ENCODE results near the gene MT4.
A peak's percentile ranks its signal among the peaks of the same experiment; 100 is the strongest.

The MT4 gene

GRCh38 chr16:56607675-56608042 lies 42.8 kb downstream of the MT4 start:
- POLR2A ChIA-PET = no interaction called here
- peaks cover 0 to 4% (median 0%) of the 10 kb centered on the region in 5 experiments for H3K27me3 ChIP-seq (replicated peaks in 2 of 5; ENCODE audit: control insufficient read depth in 4 of 5, insufficient read depth in 5 of 5, low read length in 4 of 5)
- peaks cover 7 to 36% (median 33%) of the 10 kb centered on the region in 4 experiments for H3K4me1 ChIP-seq (ENCODE audit: control extremely low read depth in 1 of 4, control insufficient read depth in 4 of 4, insufficient read depth in 4 of 4, low read length in 3 of 4)
- no peaks in the 10 kb centered on the region for H3K36me3 ChIP-seq (ENCODE audit: control insufficient read depth in 4 of 4, insufficient read depth in 4 of 4, low read length in 3 of 4)
- peak overlapping the region in 4 of 7 experiments; percentile 78 to 94 (median 82) for H3K4me3 ChIP-seq (ENCODE audit: control insufficient read depth in 1 of 7, extremely low read depth in 1 of 7, insufficient read depth in 4 of 7, low read depth in 2 of 7, low read length in 6 of 7)
- peak overlapping the region in 1 of 2 experiments; percentile 50 for H3K27ac ChIP-seq (ENCODE audit: insufficient read depth in 1 of 2, low read depth in 1 of 2, low read length in 2 of 2, poor library complexity in 1 of 2, severe bottlenecking in 2 of 2)
- CTCF ChIA-PET = interaction anchor here (1.2 to 7.7 kb wide), 6 partner anchors 15 to 94 kb away, joined by 3 to 41 read pairs (median 4); no protein-coding TSS in a partner anchor
- H3K9me3 ChIP-seq (ENCODE audit: control extremely low read depth in 1 of 5, control insufficient read depth in 4 of 5, insufficient read depth in 2 of 5, low read depth in 1 of 5, low read length in 4 of 5) = no peaks in the 10 kb centered on the region
- no peak for DNase-seq
- WGBS (ENCODE audit: insufficient coverage) = no CpG with 5 or more reads among the region's 2 CpGs

GRCh38 chr16:56608043-56608875 lies 43.4 kb downstream of the MT4 start, which contains the start of gene MT2A:
Gene MT2A (plus strand): TSS chr16:56608584. CDS start chr16:56608656, 72 bp downstream.
- POLR2A ChIA-PET = interaction anchor here (0.7 kb wide), 1 partner anchor 20 kb away, joined by 3 read pairs; no protein-coding TSS in a partner anchor
- H3K9me3 ChIP-seq (ENCODE audit: control extremely low read depth in 1 of 5, control insufficient read depth in 4 of 5, insufficient read depth in 2 of 5, low read depth in 1 of 5, low read length in 4 of 5) = no peaks in the 10 kb centered on the region
- peak; percentile 94 to 96 (median 95) for DNase-seq
- H3K4me3 ChIP-seq (ENCODE audit: control insufficient read depth in 1 of 7, extremely low read depth in 1 of 7, insufficient read depth in 4 of 7, low read depth in 2 of 7, low read length in 6 of 7) = peak within 1 kb of the TSS; percentile 43 to 94 (median 80)
- WGBS (ENCODE audit: insufficient coverage) = 9% methylated on average over 46 of the region's 62 CpGs
- H3K4me1 ChIP-seq (ENCODE audit: control extremely low read depth in 1 of 4, control insufficient read depth in 4 of 4, insufficient read depth in 4 of 4, low read length in 3 of 4) = peaks cover 7 to 36% (median 33%) of the 10 kb centered on the region in 4 experiments
- peaks cover 0 to 4% (median 0%) of the 10 kb centered on the region in 5 experiments for H3K27me3 ChIP-seq (replicated peaks in 2 of 5; ENCODE audit: control insufficient read depth in 4 of 5, insufficient read depth in 5 of 5, low read length in 4 of 5)
- H3K27ac ChIP-seq (ENCODE audit: insufficient read depth in 1 of 2, low read depth in 1 of 2, low read length in 2 of 2, poor library complexity in 1 of 2, severe bottlenecking in 2 of 2) = peak within 1 kb of the TSS in 1 of 2 experiments; percentile 70
- H3K36me3 ChIP-seq (ENCODE audit: control insufficient read depth in 4 of 4, insufficient read depth in 4 of 4, low read length in 3 of 4) = no peaks in the 10 kb centered on the region
- CTCF ChIA-PET = interaction anchor here (0.6 to 7.7 kb wide), 6 partner anchors 20 to 94 kb away, joined by 3 to 41 read pairs (median 4); no protein-coding TSS in a partner anchor

GRCh38 chr16:56608876-56609462 lies 44.1 kb downstream of the MT4 start:
- Histone ChIP-seq H3K9me3 (ENCODE audit: control extremely low read depth in 1 of 5, control insufficient read depth in 4 of 5, insufficient read depth in 2 of 5, low read depth in 1 of 5, low read length in 4 of 5) (no peaks in the 10 kb centered on the region), H3K27me3 (replicated peaks in 2 of 5; ENCODE audit: control insufficient read depth in 4 of 5, insufficient read depth in 5 of 5, low read length in 4 of 5) (peaks cover 0 to 4% (median 0%) of the 10 kb centered on the region in 5 experiments), H3K27ac (ENCODE audit: insufficient read depth in 1 of 2, low read depth in 1 of 2, low read length in 2 of 2, poor library complexity in 1 of 2, severe bottlenecking in 2 of 2) (peak overlapping the region in 1 of 2 experiments; percentile 70), H3K36me3 (ENCODE audit: control insufficient read depth in 4 of 4, insufficient read depth in 4 of 4, low read length in 3 of 4) (no peaks in the 10 kb centered on the region), H3K4me3 (ENCODE audit: control insufficient read depth in 1 of 7, extremely low read depth in 1 of 7, insufficient read depth in 4 of 7, low read depth in 2 of 7, low read length in 6 of 7) (peak overlapping the region; percentile 43 to 94 (median 80)), H3K4me1 (ENCODE audit: control extremely low read depth in 1 of 4, control insufficient read depth in 4 of 4, insufficient read depth in 4 of 4, low read length in 3 of 4) (peaks cover 7 to 36% (median 33%) of the 10 kb centered on the region in 4 experiments)
- ChIA-PET POLR2A (interaction anchor here (0.7 kb wide), 1 partner anchor 21 kb away, joined by 3 read pairs; no protein-coding TSS in a partner anchor), CTCF (interaction anchor here (1.0 to 7.7 kb wide), 5 partner anchors 15 to 93 kb away, joined by 3 to 41 read pairs (median 5); no protein-coding TSS in a partner anchor)
- no peak for DNase-seq
- under 1% methylated on average over 18 of the region's 21 CpGs for WGBS (ENCODE audit: insufficient coverage)

- H3K36me3 ChIP-seq (ENCODE audit: control insufficient read depth in 4 of 4, insufficient read depth in 4 of 4, low read length in 3 of 4) = no peaks in the 10 kb centered on the region
- peaks cover 0 to 4% (median 0%) of the 10 kb centered on the region in 5 experiments for H3K27me3 ChIP-seq (replicated peaks in 2 of 5; ENCODE audit: control insufficient read depth in 4 of 5, insufficient read depth in 5 of 5, low read length in 4 of 5)
- 0% methylated on average over 2 of the region's 6 CpGs for WGBS (ENCODE audit: insufficient coverage)
- H3K27ac ChIP-seq (ENCODE audit: insufficient read depth in 1 of 2, low read depth in 1 of 2, low read length in 2 of 2, poor library complexity in 1 of 2, severe bottlenecking in 2 of 2) = peak overlapping the region in 1 of 2 experiments; percentile 70
- peaks cover 7 to 36% (median 33%) of the 10 kb centered on the region in 4 experiments for H3K4me1 ChIP-seq (ENCODE audit: control extremely low read depth in 1 of 4, control insufficient read depth in 4 of 4, insufficient read depth in 4 of 4, low read length in 3 of 4)
- ChIA-PET POLR2A (no interaction called here), CTCF (interaction anchor here (1.5 to 7.7 kb wide), 2 partner anchors 14 to 92 kb away, joined by 5 to 41 read pairs; no protein-coding TSS in a partner anchor)
- DNase-seq = peak; percentile 96 to 99 (median 98)
- H3K9me3 ChIP-seq (ENCODE audit: control extremely low read depth in 1 of 5, control insufficient read depth in 4 of 5, insufficient read depth in 2 of 5, low read depth in 1 of 5, low read length in 4 of 5) = no peaks in the 10 kb centered on the region
- peak overlapping the region in 6 of 7 experiments; percentile 66 to 94 (median 82) for H3K4me3 ChIP-seq (ENCODE audit: control insufficient read depth in 1 of 7, extremely low read depth in 1 of 7, insufficient read depth in 4 of 7, low read depth in 2 of 7, low read length in 6 of 7)
Measured at GRCh38 chr16:56609463-56609921, 44.6 kb downstream of the MT4 start.

GRCh38 chr16:56610017-56610608 lies 45.2 kb downstream of the MT4 start:
- H3K27ac ChIP-seq (ENCODE audit: insufficient read depth in 1 of 2, low read depth in 1 of 2, low read length in 2 of 2, poor library complexity in 1 of 2, severe bottlenecking in 2 of 2) = peak overlapping the region in 1 of 2 experiments; percentile 70
- no peaks in the 10 kb centered on the region for H3K9me3 ChIP-seq (ENCODE audit: control extremely low read depth in 1 of 5, control insufficient read depth in 4 of 5, insufficient read depth in 2 of 5, low read depth in 1 of 5, low read length in 4 of 5)
- 67% methylated on average over 9 of the region's 10 CpGs for WGBS (ENCODE audit: insufficient coverage)
- no peaks in the 10 kb centered on the region for H3K36me3 ChIP-seq (ENCODE audit: control insufficient read depth in 4 of 4, insufficient read depth in 4 of 4, low read length in 3 of 4)
- peak overlapping the region in 6 of 7 experiments; percentile 66 to 94 (median 82) for H3K4me3 ChIP-seq (ENCODE audit: control insufficient read depth in 1 of 7, extremely low read depth in 1 of 7, insufficient read depth in 4 of 7, low read depth in 2 of 7, low read length in 6 of 7)
- CTCF ChIA-PET = interaction anchor here (1.0 to 7.7 kb wide), 4 partner anchors 9 to 92 kb away, joined by 4 to 41 read pairs (median 12); no protein-coding TSS in a partner anchor
- peak in 2 of 3 donors; percentile 44 to 49 for DNase-seq
- peaks cover 0 to 4% (median 0%) of the 10 kb centered on the region in 5 experiments for H3K27me3 ChIP-seq (replicated peaks in 2 of 5; ENCODE audit: control insufficient read depth in 4 of 5, insufficient read depth in 5 of 5, low read length in 4 of 5)
- H3K4me1 ChIP-seq (ENCODE audit: control extremely low read depth in 1 of 4, control insufficient read depth in 4 of 4, insufficient read depth in 4 of 4, low read length in 3 of 4) = peaks cover 7 to 36% (median 33%) of the 10 kb centered on the region in 4 experiments
- POLR2A ChIA-PET = no interaction called here

- POLR2A ChIA-PET = no interaction called here
- DNase-seq = no peak
- H3K36me3 ChIP-seq (ENCODE audit: control insufficient read depth in 4 of 4, insufficient read depth in 4 of 4, low read length in 3 of 4) = no peaks in the 10 kb centered on the region
- H3K27me3 ChIP-seq (replicated peaks in 2 of 5; ENCODE audit: control insufficient read depth in 4 of 5, insufficient read depth in 5 of 5, low read length in 4 of 5) = peaks cover 0 to 4% (median 0%) of the 10 kb centered on the region in 5 experiments
- H3K27ac ChIP-seq (ENCODE audit: insufficient read depth in 1 of 2, low read depth in 1 of 2, low read length in 2 of 2, poor library complexity in 1 of 2, severe bottlenecking in 2 of 2) = no peak overlapping the region
- peak overlapping the region in 1 of 7 experiments; percentile 84 for H3K4me3 ChIP-seq (ENCODE audit: control insufficient read depth in 1 of 7, extremely low read depth in 1 of 7, insufficient read depth in 4 of 7, low read depth in 2 of 7, low read length in 6 of 7)
- CTCF ChIA-PET = interaction anchor here (1.0 to 3.4 kb wide), 4 partner anchors 10 to 13 kb away, joined by 3 to 18 read pairs (median 4); no protein-coding TSS in a partner anchor
- WGBS (ENCODE audit: insufficient coverage) = 100% methylated on average over 2 of the region's 2 CpGs
- H3K9me3 ChIP-seq (ENCODE audit: control extremely low read depth in 1 of 5, control insufficient read depth in 4 of 5, insufficient read depth in 2 of 5, low read depth in 1 of 5, low read length in 4 of 5) = no peaks in the 10 kb centered on the region
- H3K4me1 ChIP-seq (ENCODE audit: control extremely low read depth in 1 of 4, control insufficient read depth in 4 of 4, insufficient read depth in 4 of 4, low read length in 3 of 4) = peaks cover 7 to 36% (median 33%) of the 10 kb centered on the region in 4 experiments
Measured at GRCh38 chr16:56610609-56611111, 45.8 kb downstream of the MT4 start.

All from common myeloid progenitor, CD34-positive (primary cell).